Measurements from ENCODE around the gene PAQR9.

DNA sequence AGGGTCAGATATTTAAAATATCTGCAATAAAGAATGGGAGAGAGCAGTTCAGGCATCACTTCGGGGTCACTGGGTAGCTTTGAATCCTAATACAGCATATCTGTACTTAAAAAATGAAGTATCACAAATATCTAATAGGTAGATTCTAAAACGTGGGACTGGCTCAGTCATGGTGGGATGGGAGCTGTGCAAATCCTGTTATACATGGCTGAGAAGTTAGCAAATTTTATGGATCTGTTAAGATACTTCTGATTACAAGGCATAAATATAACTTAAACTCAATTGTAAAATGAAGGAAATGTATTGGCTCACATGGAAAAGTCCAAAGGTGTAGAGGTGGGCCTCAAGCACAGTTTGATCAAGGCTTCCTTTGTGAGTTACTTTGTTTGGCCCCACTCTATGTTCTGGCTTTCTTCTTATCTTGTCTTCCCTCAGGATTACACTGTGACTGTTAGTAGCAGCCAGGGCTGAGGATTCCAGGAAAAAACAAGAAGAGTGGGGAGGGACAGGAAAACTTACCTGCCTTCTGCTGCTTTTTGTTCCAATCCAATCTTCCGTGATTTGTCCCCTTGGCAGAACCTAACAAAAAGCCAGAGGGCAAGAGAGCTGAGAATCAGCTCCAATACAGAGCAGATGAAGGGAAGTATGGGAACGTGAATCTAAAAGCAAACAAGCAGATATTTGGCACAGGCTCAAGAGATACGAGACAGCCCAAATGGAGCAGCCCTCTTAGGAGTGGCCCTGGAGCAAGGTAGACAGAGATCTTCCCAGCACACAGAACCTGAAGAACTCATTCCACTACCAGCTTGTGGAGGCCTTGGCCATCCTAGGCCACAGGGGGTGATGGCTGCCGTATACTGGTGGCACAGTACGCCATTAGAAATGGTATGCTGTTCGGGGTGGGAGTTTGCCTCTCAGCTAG, 10.9 kb downstream of the PAQR9 start:
- TF ChIP-seq EZH2 (IDR thresholded peaks at IDR 0.05; ENCODE audit: borderline replicate concordance, low read length), result no peak
- TF ChIP-seq, protein P1, sequence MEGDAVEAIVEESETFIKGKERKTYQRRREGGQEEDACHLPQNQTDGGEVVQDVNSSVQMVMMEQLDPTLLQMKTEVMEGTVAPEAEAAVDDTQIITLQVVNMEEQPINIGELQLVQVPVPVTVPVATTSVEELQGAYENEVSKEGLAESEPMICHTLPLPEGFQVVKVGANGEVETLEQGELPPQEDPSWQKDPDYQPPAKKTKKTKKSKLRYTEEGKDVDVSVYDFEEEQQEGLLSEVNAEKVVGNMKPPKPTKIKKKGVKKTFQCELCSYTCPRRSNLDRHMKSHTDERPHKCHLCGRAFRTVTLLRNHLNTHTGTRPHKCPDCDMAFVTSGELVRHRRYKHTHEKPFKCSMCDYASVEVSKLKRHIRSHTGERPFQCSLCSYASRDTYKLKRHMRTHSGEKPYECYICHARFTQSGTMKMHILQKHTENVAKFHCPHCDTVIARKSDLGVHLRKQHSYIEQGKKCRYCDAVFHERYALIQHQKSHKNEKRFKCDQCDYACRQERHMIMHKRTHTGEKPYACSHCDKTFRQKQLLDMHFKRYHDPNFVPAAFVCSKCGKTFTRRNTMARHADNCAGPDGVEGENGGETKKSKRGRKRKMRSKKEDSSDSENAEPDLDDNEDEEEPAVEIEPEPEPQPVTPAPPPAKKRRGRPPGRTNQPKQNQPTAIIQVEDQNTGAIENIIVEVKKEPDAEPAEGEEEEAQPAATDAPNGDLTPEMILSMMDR (conservative IDR thresholded peaks at IDR 0.05 in 1 of 2, IDR thresholded peaks at IDR 0.05 in 1 of 2; ENCODE audit: extremely low read depth in 1 of 2, insufficient read depth in 1 of 2, low read depth in 1 of 2, low read length in 2 of 2), result no peak

Measured in mammary epithelial cell (primary cell).